Measurements from ENCODE around the gene ENOX2. TPM values are rescaled to one million over a fixed set of nuclear protein-coding genes. Genes with fewer than 3 reads are reported as not detected.

The ENOX2 gene
- polyA plus RNA-seq, 1 donor (not counting 4 experiments of a cell fraction or from before 2014, with no cell fraction given), result 24.5 TPM

DNA sequence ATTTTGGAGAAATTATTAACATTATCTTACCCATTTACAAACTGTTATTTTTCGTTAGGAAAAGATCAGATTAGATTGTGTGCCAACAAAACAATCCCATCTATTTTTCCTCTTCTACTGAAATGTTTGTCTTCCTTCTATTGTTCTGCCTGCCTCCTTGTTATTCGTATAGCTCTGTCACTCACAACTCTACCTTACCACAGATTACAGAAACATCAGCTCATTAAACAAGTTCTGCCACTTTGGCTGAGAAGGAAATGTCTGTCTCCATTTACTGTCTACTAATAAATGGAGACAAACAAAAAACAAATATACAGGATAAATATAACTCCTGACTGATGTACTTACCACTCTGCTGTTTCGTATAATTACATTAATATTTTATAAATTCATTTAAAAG is 211.4 kb downstream of the ENOX2 start:
- no peak overlapping the region for H3K4me3 ChIP-seq (ENCODE audit: control insufficient read depth in 2 of 3, extremely low read depth in 1 of 3, insufficient read depth in 2 of 3, low read depth in 1 of 3, low read length in 3 of 3)
- H3K27ac ChIP-seq (ENCODE audit: control insufficient read depth, insufficient read depth, low read length), result no peak overlapping the region
- no peaks in the 10 kb centered on the region for H4K20me1 ChIP-seq (ENCODE audit: control insufficient read depth, extremely low read depth, insufficient read depth, low read length)
- no peak overlapping the region for H3K4me2 ChIP-seq (ENCODE audit: control insufficient read depth, extremely low read depth, insufficient read depth, low read depth, low read length)
- H2AFZ ChIP-seq (ENCODE audit: control insufficient read depth, low read length), result no peak overlapping the region
- DNase-seq (ENCODE audit: low read depth, low spot score), result no peak
- no peaks in the 10 kb centered on the region for H3K9me1 ChIP-seq (ENCODE audit: control insufficient read depth, extremely low read depth, insufficient read depth, low read length)
- no peak for TF ChIP-seq CTCF (optimal IDR thresholded peaks at IDR 0.05 in 1 of 3, IDR thresholded peaks at IDR 0.05 in 1 of 3, conservative IDR thresholded peaks at IDR 0.05 in 1 of 3; ENCODE audit: extremely low read depth in 1 of 3, insufficient read depth in 2 of 3, low read length in 3 of 3)
- no peaks in the 10 kb centered on the region for H3K4me1 ChIP-seq (ENCODE audit: control insufficient read depth, extremely low read depth, insufficient read depth, low read length)
- H3K9ac ChIP-seq (ENCODE audit: control insufficient read depth, extremely low read depth, insufficient read depth, low read length), result no peak overlapping the region
- no peaks in the 10 kb centered on the region for H3K27me3 ChIP-seq (ENCODE audit: control insufficient read depth, extremely low read depth, insufficient read depth, low read length)
- H3K9me3 ChIP-seq (ENCODE audit: control insufficient read depth, low read depth, low read length), result no peaks in the 10 kb centered on the region
- FAIRE-seq, result no peak
- dilution Hi-C loops (cut with MboI; ENCODE audit: extremely low pct_ligation_motif_present, low sequenced_read_pairs), result no loop called here
- H3K36me3 ChIP-seq (ENCODE audit: control insufficient read depth in 2 of 2, extremely low read depth in 1 of 2, insufficient read depth in 2 of 2, low read length in 2 of 2), result no peaks in the 10 kb centered on the region
- H3K79me2 ChIP-seq (ENCODE audit: control insufficient read depth, insufficient read depth, low read length), result no peaks in the 10 kb centered on the region

DNA sequence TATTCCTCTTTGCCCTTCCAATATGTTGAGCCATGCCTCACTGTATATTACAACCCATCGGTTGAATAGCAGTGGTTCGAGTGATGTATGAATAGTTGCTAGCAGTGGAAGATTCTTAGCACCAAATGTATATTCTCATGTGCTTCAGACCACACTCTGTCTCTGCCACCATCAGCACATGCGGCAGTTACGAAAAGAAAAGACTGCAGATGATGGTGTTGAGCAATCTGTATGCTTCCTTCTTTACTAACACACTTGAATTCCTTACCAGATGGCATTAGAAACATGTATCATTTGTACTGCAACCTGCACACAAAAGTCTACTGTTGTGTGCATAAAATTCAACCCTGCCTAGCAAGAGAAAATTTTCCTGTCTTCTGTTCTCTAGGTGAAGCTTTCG is 214.6 kb downstream of the ENOX2 start:
- no peaks in the 10 kb centered on the region for H3K27me3 ChIP-seq (ENCODE audit: control insufficient read depth, extremely low read depth, insufficient read depth, low read length)
- no peaks in the 10 kb centered on the region for H3K79me2 ChIP-seq (ENCODE audit: control insufficient read depth, insufficient read depth, low read length)
- no peak overlapping the region for H3K4me2 ChIP-seq (ENCODE audit: control insufficient read depth, extremely low read depth, insufficient read depth, low read depth, low read length)
- FAIRE-seq (no peak), DNase-seq (ENCODE audit: low read depth, low spot score) (no peak)
- no peak overlapping the region for H2AFZ ChIP-seq (ENCODE audit: control insufficient read depth, low read length)
- dilution Hi-C loops (cut with MboI; ENCODE audit: extremely low pct_ligation_motif_present, low sequenced_read_pairs), result no loop called here
- H4K20me1 ChIP-seq (ENCODE audit: control insufficient read depth, extremely low read depth, insufficient read depth, low read length), result no peaks in the 10 kb centered on the region
- H3K9me3 ChIP-seq (ENCODE audit: control insufficient read depth, low read depth, low read length), result no peaks in the 10 kb centered on the region
- H3K9ac ChIP-seq (ENCODE audit: control insufficient read depth, extremely low read depth, insufficient read depth, low read length), result no peak overlapping the region
- no peak overlapping the region for H3K4me3 ChIP-seq (ENCODE audit: control insufficient read depth in 2 of 3, extremely low read depth in 1 of 3, insufficient read depth in 2 of 3, low read depth in 1 of 3, low read length in 3 of 3)
- H3K9me1 ChIP-seq (ENCODE audit: control insufficient read depth, extremely low read depth, insufficient read depth, low read length), result no peaks in the 10 kb centered on the region
- H3K36me3 ChIP-seq (ENCODE audit: control insufficient read depth in 2 of 2, extremely low read depth in 1 of 2, insufficient read depth in 2 of 2, low read length in 2 of 2), result no peaks in the 10 kb centered on the region
- TF ChIP-seq EZH2 (IDR thresholded peaks at IDR 0.05; ENCODE audit: low read length) (no peak), CTCF (optimal IDR thresholded peaks at IDR 0.05 in 1 of 3, IDR thresholded peaks at IDR 0.05 in 1 of 3, conservative IDR thresholded peaks at IDR 0.05 in 1 of 3; ENCODE audit: extremely low read depth in 1 of 3, insufficient read depth in 2 of 3, low read length in 3 of 3) (no peak)
- no peaks in the 10 kb centered on the region for H3K4me1 ChIP-seq (ENCODE audit: control insufficient read depth, extremely low read depth, insufficient read depth, low read length)
- no peak overlapping the region for H3K27ac ChIP-seq (ENCODE audit: control insufficient read depth, insufficient read depth, low read length)
